Astrocyte (in vitro differentiated cells and primary cell): Measurements from ENCODE around the gene ENKD1. TPM values are rescaled to one million over a fixed set of nuclear protein-coding genes. Genes with fewer than 3 reads are reported as not detected.

Source experiments
- DNase-seq: peaks from one replicate; pipeline ENCODE4 v3.0.0-alpha.2; 2010; ENCODE audit warnings: low read depth
- FAIRE-seq: peaks from 2 replicates; lab custom pipeline; 2011; peaks lifted over from hg19 to GRCh38; lab: Jason Lieb, UNC
- H2AFZ ChIP-seq: 2 replicates; pipeline ENCODE4 v1.6.0; 2012; ENCODE audit warnings: low read depth, low read length, inconsistent platforms
- H3K27ac ChIP-seq: 2 replicates; pipeline ENCODE4 v1.5.1; 2011; ENCODE audit warnings: low read depth, low read length, inconsistent platforms
- H3K27me3 ChIP-seq: 2 replicates; pipeline ENCODE4 v1.6.0; 2011; ENCODE audit warnings: low read length, inconsistent platforms; ENCODE audit not compliant: insufficient read depth
- H3K36me3 ChIP-seq: 2 replicates; pipeline ENCODE4 v1.5.1; 2011; ENCODE audit warnings: low read length, inconsistent platforms; ENCODE audit not compliant: insufficient read depth
- H3K4me1 ChIP-seq: 2 replicates; pipeline ENCODE4 v1.5.1; 2011; ENCODE audit warnings: low read length, inconsistent platforms; ENCODE audit not compliant: insufficient read depth
- H3K4me2 ChIP-seq: 2 replicates; pipeline ENCODE4 v1.6.0; 2012; ENCODE audit warnings: low read length, inconsistent platforms
- H3K4me3 ChIP-seq: 2 replicates; pipeline ENCODE4 v1.5.1; 2011; ENCODE audit warnings: low read depth, mild to moderate bottlenecking, low read length, inconsistent platforms; ENCODE audit not compliant: insufficient read depth
- H3K79me2 ChIP-seq: 2 replicates; pipeline ENCODE4 v1.6.0; 2012; ENCODE audit warnings: mild to moderate bottlenecking, low read length, inconsistent platforms; ENCODE audit not compliant: insufficient read depth
- H3K9ac ChIP-seq: 2 replicates; pipeline ENCODE4 v1.6.0; 2012; ENCODE audit warnings: mild to moderate bottlenecking, low read length, inconsistent platforms
- H3K9me3 ChIP-seq: 2 replicates; pipeline ENCODE4 v1.5.1; 2012; ENCODE audit warnings: low read depth, mild to moderate bottlenecking, low read length, inconsistent platforms; ENCODE audit not compliant: insufficient read depth
- H4K20me1 ChIP-seq: 2 replicates; pipeline ENCODE4 v1.6.0; 2012; ENCODE audit warnings: low read length, inconsistent platforms; ENCODE audit not compliant: insufficient read depth
- H3K27ac Mint-ChIP-seq: one replicate; pipeline ENCODE4 v1.8.0; 2021; ENCODE audit warnings: mild to moderate bottlenecking, mixed read lengths; ENCODE audit not compliant: unreplicated experiment
- H3K27me3 Mint-ChIP-seq: one replicate; pipeline ENCODE4 v1.8.0; 2021; ENCODE audit warnings: low read depth, mixed read lengths; ENCODE audit not compliant: unreplicated experiment
- H3K36me3 Mint-ChIP-seq: one replicate; pipeline ENCODE4 v1.8.0; 2021; ENCODE audit warnings: low read depth, mixed read lengths; ENCODE audit not compliant: unreplicated experiment
- H3K4me1 Mint-ChIP-seq: one replicate; pipeline ENCODE4 v1.8.0; 2021; ENCODE audit warnings: low read depth, mixed read lengths; ENCODE audit not compliant: unreplicated experiment
- H3K4me3 Mint-ChIP-seq: one replicate; pipeline ENCODE4 v1.8.0; 2021; ENCODE audit warnings: mild to moderate bottlenecking, moderate library complexity, mixed read lengths; ENCODE audit not compliant: unreplicated experiment
- H3K9me3 Mint-ChIP-seq: one replicate; pipeline ENCODE4 v1.8.0; 2021; ENCODE audit warnings: mild to moderate bottlenecking, mixed read lengths; ENCODE audit not compliant: unreplicated experiment
- CTCF ChIP-seq: IDR thresholded peaks from 2 replicates; pipeline ENCODE4 v1.5.1; 2011; ENCODE audit warnings: low read depth, mild to moderate bottlenecking, inconsistent platforms, low read length, moderate library complexity; ENCODE audit not compliant: insufficient read depth
- EZH2 ChIP-seq: IDR thresholded peaks from 2 replicates; pipeline ENCODE4 v1.6.1; 2012; ENCODE audit warnings: mild to moderate bottlenecking, low read length, inconsistent platforms; ENCODE audit not compliant: insufficient read depth
- total RNA-seq: library from RNA; stranded (reverse); gene quantifications from 2 replicates; pipeline ENCODE4 v1.2.1, GENCODE V29; 2021

Gene ENKD1
- total RNA-seq, 1 donor from 2014 or later: 8.5 TPM

DNA sequence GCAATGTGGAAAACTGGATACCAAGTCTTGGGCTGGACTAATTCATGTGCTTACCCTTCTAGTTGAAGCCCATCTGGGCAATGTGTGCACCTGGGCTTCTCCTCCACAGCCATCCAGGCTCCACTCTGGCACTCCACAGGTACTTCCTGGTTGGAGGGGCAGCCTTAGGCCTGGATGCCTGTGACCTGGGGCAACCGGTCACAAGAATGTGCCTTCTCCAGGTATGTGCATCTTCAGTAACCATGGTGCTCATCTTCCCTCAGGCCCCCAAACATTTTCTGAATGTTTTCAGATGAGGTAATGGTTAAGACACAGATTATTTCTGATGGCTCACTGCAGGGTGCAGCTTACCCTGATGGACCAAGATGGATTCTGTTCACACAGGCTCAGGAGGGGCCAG lies 11.2 kb upstream of the ENKD1 start:
- H3K27ac Mint-ChIP-seq: no peak overlapping the region

GRCh38 chr16:67676939-67677338 lies 10.4 kb upstream of the ENKD1 start:
- DNase-seq (no peak), FAIRE-seq (no peak)
- no peaks in the 10 kb centered on the region for H3K9me3 Mint-ChIP-seq
- Histone ChIP-seq H3K9ac (no peak overlapping the region), H3K79me2 (no peaks in the 10 kb centered on the region), H3K4me1 (peaks cover 7% of the 10 kb centered on the region), H3K27ac (no peak overlapping the region), H2AFZ (no peak overlapping the region), H3K4me2 (no peak overlapping the region), H3K27me3 (no peaks in the 10 kb centered on the region), H4K20me1 (peaks cover 12% of the 10 kb centered on the region), H3K9me3 (no peaks in the 10 kb centered on the region), H3K4me3 (no peak overlapping the region), H3K36me3 (no peaks in the 10 kb centered on the region)
- H3K27ac Mint-ChIP-seq: no peak overlapping the region
- TF ChIP-seq EZH2 (no peak), CTCF (no peak)
- H3K4me3 Mint-ChIP-seq: no peak overlapping the region
- peaks cover 17% of the 10 kb centered on the region for H3K36me3 Mint-ChIP-seq
- H3K4me1 Mint-ChIP-seq: no peaks in the 10 kb centered on the region
- no peaks in the 10 kb centered on the region for H3K27me3 Mint-ChIP-seq

More for the DNA sequence above, 11.2 kb upstream of the ENKD1 start:
- Histone ChIP-seq H3K9me3 (no peaks in the 10 kb centered on the region), H3K36me3 (no peaks in the 10 kb centered on the region), H3K4me2 (no peak overlapping the region), H4K20me1 (peaks cover 8% of the 10 kb centered on the region), H3K4me3 (no peak overlapping the region), H3K4me1 (peaks cover 7% of the 10 kb centered on the region), H3K79me2 (no peaks in the 10 kb centered on the region), H2AFZ (no peak overlapping the region), H3K27me3 (no peaks in the 10 kb centered on the region), H3K27ac (no peak overlapping the region), H3K9ac (no peak overlapping the region)
- FAIRE-seq (no peak), DNase-seq (no peak)
- Mint-ChIP-seq H3K36me3 (peaks cover 17% of the 10 kb centered on the region), H3K4me3 (no peak overlapping the region), H3K9me3 (no peaks in the 10 kb centered on the region), H3K4me1 (no peaks in the 10 kb centered on the region), H3K27me3 (no peaks in the 10 kb centered on the region)
- TF ChIP-seq CTCF (no peak), EZH2 (no peak)

GRCh38 chr16:67676516-67676915 lies 10.0 kb upstream of the ENKD1 start:
- no peaks in the 10 kb centered on the region for H3K27me3 ChIP-seq
- no peak overlapping the region for H3K9ac ChIP-seq
- no peaks in the 10 kb centered on the region for H3K79me2 ChIP-seq
- no peak overlapping the region for H3K4me2 ChIP-seq
- H3K4me1 ChIP-seq: peaks cover 7% of the 10 kb centered on the region
- H3K27ac ChIP-seq: no peak overlapping the region
- DNase-seq: no peak
- TF ChIP-seq CTCF (no peak), EZH2 (no peak)
- no peaks in the 10 kb centered on the region for H3K36me3 ChIP-seq
- H3K4me3 Mint-ChIP-seq: no peak overlapping the region
- H3K4me1 Mint-ChIP-seq: no peaks in the 10 kb centered on the region
- no peaks in the 10 kb centered on the region for H3K9me3 Mint-ChIP-seq
- no peaks in the 10 kb centered on the region for H3K27me3 Mint-ChIP-seq
- H3K4me3 ChIP-seq: no peak overlapping the region
- peaks cover 16% of the 10 kb centered on the region for H3K36me3 Mint-ChIP-seq
- no peak for FAIRE-seq
- H2AFZ ChIP-seq: no peak overlapping the region
- no peak overlapping the region for H3K27ac Mint-ChIP-seq
- H3K9me3 ChIP-seq: no peaks in the 10 kb centered on the region
- peaks cover 9% of the 10 kb centered on the region for H4K20me1 ChIP-seq
